PC-3 (cell line): Measurements from ENCODE around the gene SOWAHC. TPM values are rescaled to one million over a fixed set of nuclear protein-coding genes. Genes with fewer than 3 reads are reported as not detected.

Source experiments
- ATAC-seq: fragments of 200-7000 bp; cut with Tn5 transposase; 2 replicates; pipeline ENCODE4 v1.9.1; 2020; ENCODE audit warnings: mild to moderate bottlenecking, moderate library complexity
- BruUV-seq: library from RNA; stranded (reverse); fragments of 400-500 nt; replicated peaks from 2 replicates; lab custom pipeline; 2021; lab: Mats Ljungman, UMichigan
- CTCF ChIA-PET: fragments of 300-600 bp; sonication (Branson Sonifier 250); formaldehyde crosslinking; loops from one replicate; lab custom pipeline; 2022; ENCODE audit warnings: antibody characterized with exemption; lab: Charles Lee
- POLR2A ChIA-PET: fragments of 300-600 bp; sonication (Branson Sonifier 250); formaldehyde crosslinking; loops from one replicate; lab custom pipeline; 2022; ENCODE audit warnings: antibody characterized with exemption; ENCODE audit not compliant: unreplicated experiment; lab: Charles Lee
- DNase-seq: peaks from one replicate; pipeline ENCODE4 v3.0.0-alpha.2; 2015
- H2AFZ ChIP-seq: fragments of 300-600 bp; sonication (generic); 2 replicates; pipeline ENCODE4 v1.6.0; 2016; ENCODE audit warnings: antibody characterized with exemption, low read length
- H3F3A ChIP-seq: fragments of 300-600 bp; sonication (generic); one replicate; pipeline ENCODE4 v1.6.0; 2017; ENCODE audit warnings: antibody characterized with exemption, low read length, control low read depth, mild to moderate bottlenecking; ENCODE audit not compliant: unreplicated experiment
- H3K27ac ChIP-seq: fragments of 300-600 bp; sonication (generic); 2 replicates; pipeline ENCODE4 v1.5.1; 2016; ENCODE audit warnings: mild to moderate bottlenecking, low read length
- H3K27me3 ChIP-seq: fragments of 300-600 bp; sonication (generic); 2 replicates; pipeline ENCODE4 v1.6.1; 2016; ENCODE audit warnings: low read length, mixed read lengths
- H3K36me3 ChIP-seq: fragments of 300-600 bp; sonication (generic); 2 replicates; pipeline ENCODE4 v1.6.1; 2016; ENCODE audit warnings: low read depth, mixed run types, low read length, mixed read lengths
- H3K4me1 ChIP-seq: fragments of 300-600 bp; sonication (generic); 2 replicates; pipeline ENCODE4 v1.5.1; 2016; ENCODE audit warnings: low read length; ENCODE audit not compliant: insufficient read depth
- H3K4me2 ChIP-seq: fragments of 300-600 bp; sonication (generic); 2 replicates; pipeline ENCODE4 v1.6.0; 2016; ENCODE audit warnings: low read length
- H3K4me3 ChIP-seq: fragments of 300-600 bp; sonication (generic); 2 replicates; pipeline ENCODE4 v1.5.1; 2016; ENCODE audit warnings: mild to moderate bottlenecking, low read length, mixed read lengths
- H3K79me2 ChIP-seq: fragments of 300-600 bp; sonication (generic); 2 replicates; pipeline ENCODE4 v1.6.1; 2017; ENCODE audit warnings: low read length, mixed read lengths
- H3K9ac ChIP-seq: fragments of 300-600 bp; sonication (generic); 2 replicates; pipeline ENCODE4 v1.6.0; 2016; ENCODE audit warnings: mild to moderate bottlenecking, low read length
- H3K9me2 ChIP-seq: fragments of 300-600 bp; sonication (generic); replicated peaks from 2 replicates; pipeline ENCODE4 v1.6.1; 2016; ENCODE audit warnings: mixed run types, low read length, mixed read lengths
- H3K9me3 ChIP-seq: fragments of 300-600 bp; sonication (generic); 2 replicates; pipeline ENCODE4 v1.6.1; 2016; ENCODE audit warnings: low read length, mixed read lengths
- H4K20me1 ChIP-seq: fragments of 300-600 bp; sonication (generic); 2 replicates; pipeline ENCODE4 v1.6.1; 2016; ENCODE audit warnings: low read length, mixed read lengths
- CTCF ChIP-seq: fragments of 300-600 bp; sonication (generic); conservative IDR thresholded peaks from 2 replicates; pipeline ENCODE4 v1.5.1; 2017; ENCODE audit warnings: antibody characterized with exemption, low read depth, mild to moderate bottlenecking, low read length
- EZH2 ChIP-seq: fragments of 300-600 bp; sonication (generic); IDR thresholded peaks from one replicate; pipeline ENCODE4 v1.6.1; 2017; ENCODE audit warnings: antibody characterized with exemption, mild to moderate bottlenecking, low read length; ENCODE audit not compliant: unreplicated experiment
- EZH2phosphoT487 ChIP-seq: fragments of 300-600 bp; sonication (generic); IDR thresholded peaks from 2 replicates; pipeline ENCODE4 v1.6.1; 2018; ENCODE audit warnings: mild to moderate bottlenecking, antibody characterized with exemption, low read length, borderline replicate concordance
- intact Hi-C: fragments of 100-400 bp; cut with micrococcal nuclease; formaldehyde crosslinking; loops from 2 replicates; pipeline ENCODE4 v1.9.0; 2023
- total RNA-seq: library from RNA; depleted of rRNA; stranded (reverse); fragments of >200 nt; gene quantifications from 2 replicates; pipeline ENCODE4 v1.2.3, GENCODE V29; 2014

The SOWAHC gene
- total RNA-seq, 1 experiment from 2014 or later, result 27.4 TPM

- BruUV-seq, result no TSS peak
- Histone ChIP-seq H3K27ac (no peak overlapping the region), H3K9ac (no peak overlapping the region), H4K20me1 (no peaks in the 10 kb centered on the region), H3K9me2 (no peaks in the 10 kb centered on the region), H3K9me3 (no peaks in the 10 kb centered on the region), H3K27me3 (no peaks in the 10 kb centered on the region), H3K4me1 (no peaks in the 10 kb centered on the region), H3F3A (no peaks in the 10 kb centered on the region), H3K4me3 (no peak overlapping the region), H3K79me2 (no peaks in the 10 kb centered on the region), H2AFZ (no peak overlapping the region), H3K4me2 (no peak overlapping the region), H3K36me3 (peaks cover 5% of the 10 kb centered on the region; the same call in 1 of the 2 replicates)
- POLR2A ChIA-PET, result no interaction called here
- TF ChIP-seq EZH2phosphoT487 (no peak), CTCF (no peak), EZH2 (no peak)
- DNase-seq (no peak), ATAC-seq (no peak)
- intact Hi-C loops, result no loop called here
- CTCF ChIA-PET, result interaction anchor here (0.7 kb wide), 1 partner anchor 22 kb away, joined by 3 read pairs; no protein-coding TSS in a partner anchor
Measured at GRCh38 chr2:109582928-109583895, 31.0 kb upstream of the SOWAHC start.

- H3K79me2 ChIP-seq, result no peaks in the 10 kb centered on the region
- no peaks in the 10 kb centered on the region for H3K9me2 ChIP-seq
- no TSS peak for BruUV-seq
- no peaks in the 10 kb centered on the region for H4K20me1 ChIP-seq
- no peaks in the 10 kb centered on the region for H3K4me1 ChIP-seq
- H3F3A ChIP-seq, result no peaks in the 10 kb centered on the region
- POLR2A ChIA-PET, result no interaction called here
- DNase-seq (no peak), ATAC-seq (no peak)
- no peak overlapping the region for H3K4me3 ChIP-seq
- H2AFZ ChIP-seq, result no peak overlapping the region
- CTCF ChIA-PET, result interaction anchor here (0.6 kb wide), 1 partner anchor 38 kb away, joined by 8 read pairs; no protein-coding TSS in a partner anchor
- peaks cover 5% of the 10 kb centered on the region; the same call in 1 of the 2 replicates for H3K36me3 ChIP-seq
- TF ChIP-seq EZH2, result no peak
- TF ChIP-seq CTCF, result no peak
- no peak for TF ChIP-seq EZH2phosphoT487
- H3K27me3 ChIP-seq, result no peaks in the 10 kb centered on the region
- intact Hi-C loops, result no loop called here
- no peaks in the 10 kb centered on the region for H3K9me3 ChIP-seq
- H3K4me2 ChIP-seq, result no peak overlapping the region
- no peak overlapping the region for H3K27ac ChIP-seq
- H3K9ac ChIP-seq, result no peak overlapping the region
Measured at GRCh38 chr2:109586687-109587086, 27.5 kb upstream of the SOWAHC start.

GRCh38 chr2:109591206-109591605 lies 23.0 kb upstream of the SOWAHC start:
- Histone ChIP-seq H3K79me2 (peaks cover 4% of the 10 kb centered on the region; the same call in 1 of the 2 replicates), H3K9ac (no peak overlapping the region), H3F3A (no peaks in the 10 kb centered on the region), H3K36me3 (no peaks in the 10 kb centered on the region), H3K4me1 (no peaks in the 10 kb centered on the region), H3K4me2 (no peak overlapping the region), H4K20me1 (no peaks in the 10 kb centered on the region), H2AFZ (no peak overlapping the region), H3K9me3 (no peaks in the 10 kb centered on the region), H3K4me3 (no peak overlapping the region), H3K27ac (no peak overlapping the region), H3K27me3 (no peaks in the 10 kb centered on the region), H3K9me2 (no peaks in the 10 kb centered on the region)
- ChIA-PET POLR2A (interaction anchor here (0.5 kb wide), 1 partner anchor 35 kb away, joined by 4 read pairs; no protein-coding TSS in a partner anchor), CTCF (no interaction called here)
- no TSS peak for BruUV-seq
- DNase-seq (no peak), ATAC-seq (no peak)
- intact Hi-C loops, result no loop called here
- TF ChIP-seq CTCF (no peak), EZH2 (no peak), EZH2phosphoT487 (no peak)
